ENCODE data around the gene ATP5PD.

ATP5PD gene

DNA sequence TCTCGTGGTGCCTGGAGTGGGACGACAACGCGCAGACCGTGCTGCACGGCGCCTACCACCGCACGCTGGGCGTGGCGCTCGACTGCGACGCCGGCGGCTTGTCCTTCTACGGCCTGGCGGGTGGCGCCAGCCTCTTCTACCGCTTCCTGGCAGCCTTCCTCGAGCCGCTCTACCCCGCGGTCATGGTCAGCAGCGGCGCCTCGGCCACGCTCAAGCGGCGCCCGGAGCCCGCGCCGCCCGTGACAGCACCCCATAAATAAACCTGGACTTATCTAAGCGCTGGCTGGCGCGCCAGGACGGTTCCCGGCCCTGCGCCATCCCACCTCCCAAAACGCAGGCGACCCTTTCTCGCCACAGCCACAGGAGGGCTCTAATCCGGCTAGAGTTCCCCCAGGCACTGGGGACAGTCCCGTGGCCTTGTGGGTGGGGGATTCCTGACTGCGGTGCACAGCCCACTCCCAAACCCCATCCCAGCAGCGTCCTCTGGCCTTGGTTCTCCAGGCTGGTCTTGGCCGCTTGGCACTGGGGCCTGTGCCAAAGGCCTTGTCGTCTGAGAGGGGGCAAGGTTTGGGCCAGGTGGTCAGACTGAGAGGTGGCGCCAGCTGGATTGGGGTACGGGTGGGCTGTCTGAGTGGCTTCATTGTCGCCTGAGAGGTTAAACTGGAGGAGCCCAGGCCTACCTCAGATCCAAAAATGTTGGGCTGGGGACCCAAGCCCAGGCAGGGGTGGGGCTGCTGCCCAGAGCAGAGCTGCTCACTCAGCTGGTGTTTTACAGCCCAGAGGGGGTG lies 30.9 kb upstream of the ATP5PD start:
- H3K4me3 ChIP-seq (ENCODE audit: low read length), result no peak overlapping the region
- H3K27ac ChIP-seq (ENCODE audit: low read length), result no peak overlapping the region
- H3K9me3 ChIP-seq (replicated peaks; ENCODE audit: insufficient read depth, low read length), result no peaks in the 10 kb centered on the region
- 0 out of 2 replicates have a peak overlapping the region, but pooled peaks have one; percentile 20 for H2AFZ ChIP-seq (ENCODE audit: low read length)
- no peak overlapping the region for H3K9ac ChIP-seq (ENCODE audit: low read length)
- H3K4me1 ChIP-seq (ENCODE audit: low read length), result no peaks in the 10 kb centered on the region
- peak overlapping the region; percentile 20; the same call in 1 of the 2 replicates for H3K4me2 ChIP-seq (ENCODE audit: low read depth, low read length)
- H3K36me3 ChIP-seq (replicated peaks; ENCODE audit: insufficient read depth, low read length), result no peaks in the 10 kb centered on the region
- H3F3A ChIP-seq (ENCODE audit: insufficient read depth, low read length), result no peaks in the 10 kb centered on the region
- no peaks in the 10 kb centered on the region for H3K79me2 ChIP-seq (ENCODE audit: low read length)
- H3K27me3 ChIP-seq (replicated peaks; ENCODE audit: insufficient read depth, low read length), result no peaks in the 10 kb centered on the region
- no peaks in the 10 kb centered on the region for H4K20me1 ChIP-seq (ENCODE audit: insufficient read depth, low read length)
- DNase-seq, result no peak
- TF ChIP-seq EZH2 (optimal IDR thresholded peaks at IDR 0.05; ENCODE audit: low read depth, low read length) (no peak), EZH2phosphoT487 (IDR thresholded peaks at IDR 0.05; ENCODE audit: low read length) (no peak)
- TF ChIP-seq, protein P1, sequence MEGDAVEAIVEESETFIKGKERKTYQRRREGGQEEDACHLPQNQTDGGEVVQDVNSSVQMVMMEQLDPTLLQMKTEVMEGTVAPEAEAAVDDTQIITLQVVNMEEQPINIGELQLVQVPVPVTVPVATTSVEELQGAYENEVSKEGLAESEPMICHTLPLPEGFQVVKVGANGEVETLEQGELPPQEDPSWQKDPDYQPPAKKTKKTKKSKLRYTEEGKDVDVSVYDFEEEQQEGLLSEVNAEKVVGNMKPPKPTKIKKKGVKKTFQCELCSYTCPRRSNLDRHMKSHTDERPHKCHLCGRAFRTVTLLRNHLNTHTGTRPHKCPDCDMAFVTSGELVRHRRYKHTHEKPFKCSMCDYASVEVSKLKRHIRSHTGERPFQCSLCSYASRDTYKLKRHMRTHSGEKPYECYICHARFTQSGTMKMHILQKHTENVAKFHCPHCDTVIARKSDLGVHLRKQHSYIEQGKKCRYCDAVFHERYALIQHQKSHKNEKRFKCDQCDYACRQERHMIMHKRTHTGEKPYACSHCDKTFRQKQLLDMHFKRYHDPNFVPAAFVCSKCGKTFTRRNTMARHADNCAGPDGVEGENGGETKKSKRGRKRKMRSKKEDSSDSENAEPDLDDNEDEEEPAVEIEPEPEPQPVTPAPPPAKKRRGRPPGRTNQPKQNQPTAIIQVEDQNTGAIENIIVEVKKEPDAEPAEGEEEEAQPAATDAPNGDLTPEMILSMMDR (IDR thresholded peaks at IDR 0.05; ENCODE audit: low read length), result no peak
- H3K9me2 ChIP-seq (replicated peaks; ENCODE audit: insufficient read depth, low read length), result no peaks in the 10 kb centered on the region

DNA sequence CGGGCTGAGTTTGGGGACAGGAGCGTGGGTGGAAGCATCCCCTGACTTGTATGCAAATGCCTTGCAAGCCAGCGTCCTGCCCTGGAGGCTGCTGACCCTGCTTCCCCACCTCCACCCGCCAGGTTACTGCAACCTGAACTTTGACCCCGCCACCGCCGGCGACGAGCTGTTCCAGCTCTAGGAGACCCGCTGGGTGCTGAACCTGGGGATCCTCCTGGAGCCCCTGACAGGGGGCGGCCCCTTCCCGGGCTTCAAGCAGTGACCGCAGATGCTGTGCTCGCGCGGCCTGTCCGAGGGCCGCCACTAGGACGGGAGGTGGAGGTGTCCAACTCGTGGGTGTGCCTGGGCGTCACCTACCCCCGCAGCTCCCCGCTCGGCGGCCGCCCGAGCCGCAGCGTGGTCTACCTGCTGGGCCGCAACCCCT lies 30.3 kb upstream of the ATP5PD start:
- Histone ChIP-seq H3K4me1 (ENCODE audit: low read length) (no peaks in the 10 kb centered on the region), H3K27me3 (replicated peaks; ENCODE audit: insufficient read depth, low read length) (no peaks in the 10 kb centered on the region), H3K4me3 (ENCODE audit: low read length) (no peak overlapping the region), H3K9me3 (replicated peaks; ENCODE audit: insufficient read depth, low read length) (no peaks in the 10 kb centered on the region), H3K36me3 (replicated peaks; ENCODE audit: insufficient read depth, low read length) (no peaks in the 10 kb centered on the region), H3K9ac (ENCODE audit: low read length) (no peak overlapping the region), H3K9me2 (replicated peaks; ENCODE audit: insufficient read depth, low read length) (no peaks in the 10 kb centered on the region), H3F3A (ENCODE audit: insufficient read depth, low read length) (no peaks in the 10 kb centered on the region), H3K79me2 (ENCODE audit: low read length) (no peaks in the 10 kb centered on the region), H3K4me2 (ENCODE audit: low read depth, low read length) (peak overlapping the region; percentile 20; the same call in 1 of the 2 replicates), H2AFZ (ENCODE audit: low read length) (no peak overlapping the region), H3K27ac (ENCODE audit: low read length) (no peak overlapping the region), H4K20me1 (ENCODE audit: insufficient read depth, low read length) (no peaks in the 10 kb centered on the region)
- no peak for DNase-seq
- TF ChIP-seq EZH2phosphoT487 (IDR thresholded peaks at IDR 0.05; ENCODE audit: low read length) (no peak), EZH2 (optimal IDR thresholded peaks at IDR 0.05; ENCODE audit: low read depth, low read length) (no peak)
- TF ChIP-seq, protein P1 (IDR thresholded peaks at IDR 0.05; ENCODE audit: low read length), result no peak

DNA sequence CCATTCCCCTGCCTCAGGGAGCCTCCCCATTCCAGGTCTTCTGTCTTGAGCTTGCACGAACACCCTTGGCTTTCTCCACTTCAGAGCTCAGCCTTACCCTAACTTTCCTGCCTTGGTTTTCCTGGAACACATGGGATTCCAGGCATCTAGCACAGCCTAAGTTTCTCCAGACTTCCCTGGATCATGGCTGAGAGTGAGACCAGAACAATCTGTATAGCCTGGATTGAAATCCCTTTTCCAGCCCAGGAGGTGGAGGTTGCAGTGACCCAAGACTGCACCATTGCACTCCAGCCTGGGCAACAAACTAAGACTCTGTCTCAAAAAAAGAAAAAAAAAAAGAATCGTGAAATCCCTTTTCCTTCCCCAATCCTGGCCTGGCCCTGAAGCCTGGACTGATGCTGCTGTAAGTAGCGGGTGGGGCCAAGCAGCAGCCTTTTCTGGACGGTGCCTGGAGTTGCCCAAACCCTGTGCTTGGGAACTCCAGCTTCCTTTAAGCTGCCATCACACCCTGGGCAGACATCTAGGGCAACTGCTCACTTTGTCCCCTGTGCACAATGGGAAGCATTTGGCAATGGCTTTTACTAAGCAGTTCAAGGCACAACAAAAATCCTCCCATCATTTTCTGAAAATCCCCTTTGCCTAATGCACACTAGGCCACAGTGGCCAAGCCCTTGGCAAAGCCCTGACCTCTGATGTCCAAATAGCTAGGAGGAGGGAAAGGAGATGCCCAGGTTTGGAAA lies 29.0 kb upstream of the ATP5PD start:
- Histone ChIP-seq H3K9ac (ENCODE audit: low read length) (no peak overlapping the region), H3F3A (ENCODE audit: insufficient read depth, low read length) (no peaks in the 10 kb centered on the region), H3K27ac (ENCODE audit: low read length) (no peak overlapping the region), H3K27me3 (replicated peaks; ENCODE audit: insufficient read depth, low read length) (no peaks in the 10 kb centered on the region), H3K4me2 (ENCODE audit: low read depth, low read length) (no peak overlapping the region), H3K79me2 (ENCODE audit: low read length) (no peaks in the 10 kb centered on the region), H3K4me1 (ENCODE audit: low read length) (no peaks in the 10 kb centered on the region), H3K36me3 (replicated peaks; ENCODE audit: insufficient read depth, low read length) (no peaks in the 10 kb centered on the region), H3K4me3 (ENCODE audit: low read length) (no peak overlapping the region), H3K9me3 (replicated peaks; ENCODE audit: insufficient read depth, low read length) (no peaks in the 10 kb centered on the region), H3K9me2 (replicated peaks; ENCODE audit: insufficient read depth, low read length) (no peaks in the 10 kb centered on the region), H2AFZ (ENCODE audit: low read length) (no peak overlapping the region), H4K20me1 (ENCODE audit: insufficient read depth, low read length) (no peaks in the 10 kb centered on the region)
- no peak for TF ChIP-seq EZH2phosphoT487 (IDR thresholded peaks at IDR 0.05; ENCODE audit: low read length)
- DNase-seq, result no peak
